Kasumi-1 (cell line): Measurements from ENCODE around the gene DSN1.

Source experiments
- DNase-seq, 2 experiments: peaks; one replicate each; lab custom pipeline; 2025; lab: John Stamatoyannopoulos, UW

DSN1 gene

DNA sequence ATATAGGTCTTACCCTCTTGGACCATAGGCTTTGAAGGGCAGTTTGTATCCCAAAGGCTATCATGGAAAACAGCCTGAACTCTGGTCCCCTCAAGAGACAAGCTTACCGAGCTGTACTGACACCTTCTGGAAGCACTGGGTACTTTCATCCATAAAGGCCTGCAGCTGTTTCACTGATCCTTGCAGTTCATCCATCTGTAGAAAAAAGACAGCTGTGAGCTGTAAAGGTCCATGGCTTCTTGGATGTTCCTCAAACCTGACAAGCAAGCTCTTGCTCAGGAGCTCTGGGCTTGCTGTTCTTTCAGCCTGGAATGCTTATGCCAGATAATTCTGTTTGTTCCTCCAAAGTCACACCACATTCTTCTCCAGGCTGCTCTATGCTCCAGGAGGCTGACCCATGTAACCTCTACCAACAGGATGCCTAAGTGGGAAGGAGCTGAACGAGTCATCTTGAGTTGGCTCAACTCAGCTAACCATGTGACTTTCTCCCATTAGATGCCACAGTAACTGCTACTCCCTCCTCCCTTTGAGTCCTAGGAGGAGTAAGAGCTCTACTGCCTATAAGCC is 18.8 kb downstream of the DSN1 start:
- peak; percentile 69 to 87 for DNase-seq

DNA sequence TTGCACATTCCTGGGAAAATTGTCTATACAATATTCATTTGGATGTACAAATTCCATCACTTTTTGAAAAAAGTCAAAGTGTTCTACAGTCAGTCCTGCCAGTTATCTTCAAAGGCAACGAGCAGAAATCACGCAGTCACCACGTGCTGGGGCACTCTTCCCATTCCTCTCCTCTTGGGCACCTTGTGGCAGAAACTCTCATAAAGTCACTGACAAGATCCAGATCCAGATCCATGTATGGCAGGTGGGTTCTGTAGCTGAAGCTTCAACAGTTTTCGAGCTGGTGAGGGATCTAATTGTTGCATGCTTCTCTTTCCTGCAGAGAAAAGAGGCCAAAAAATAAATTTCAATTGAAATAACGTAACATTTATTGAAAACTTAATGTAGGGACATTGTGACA is 21.0 kb downstream of the DSN1 start:
- DNase-seq, result no peak

DNA sequence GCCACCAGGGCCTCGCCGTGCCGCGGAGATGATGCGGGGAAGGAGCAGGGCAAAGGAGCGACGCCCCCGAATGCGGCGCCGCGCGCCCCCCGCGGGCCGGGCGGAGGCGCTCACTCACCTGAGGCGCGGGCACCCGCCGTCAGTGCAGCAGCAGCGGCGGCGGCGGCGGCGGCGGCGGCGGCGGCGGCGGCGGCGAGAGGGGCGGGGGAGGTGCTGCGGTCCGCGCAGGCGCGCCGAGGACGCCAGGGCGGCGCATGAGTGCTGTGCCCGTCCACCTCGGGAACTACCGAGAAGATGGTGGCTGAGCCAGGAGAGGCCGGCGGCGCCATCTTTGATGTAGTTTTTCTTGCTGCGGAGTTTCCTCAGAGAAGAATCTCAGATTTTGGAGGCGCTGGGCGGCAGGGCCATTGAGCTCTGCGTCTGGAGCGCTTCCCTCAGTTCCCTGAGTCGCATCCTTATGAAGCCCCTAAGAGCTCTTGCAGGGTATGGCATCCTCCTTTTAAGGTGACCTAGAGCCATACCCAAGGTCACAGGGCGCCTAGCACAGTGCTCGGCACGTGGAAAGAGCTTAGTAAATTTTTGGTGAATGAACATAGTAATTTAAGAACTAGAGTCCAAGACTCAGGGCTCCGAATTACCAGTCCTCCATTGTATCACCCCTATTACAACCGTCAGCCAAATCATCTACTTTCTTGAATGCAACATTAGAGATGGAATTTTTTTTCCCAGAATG is 27.5 kb downstream of the DSN1 start, which contains the start of gene NDRG3:
TSS of gene NDRG3 (minus strand) at position 164 of the 733 bp plus-strand sequence. CDS start 24,355 bp downstream, outside the sequence.
- peak; percentile 91 for DNase-seq

DNA sequence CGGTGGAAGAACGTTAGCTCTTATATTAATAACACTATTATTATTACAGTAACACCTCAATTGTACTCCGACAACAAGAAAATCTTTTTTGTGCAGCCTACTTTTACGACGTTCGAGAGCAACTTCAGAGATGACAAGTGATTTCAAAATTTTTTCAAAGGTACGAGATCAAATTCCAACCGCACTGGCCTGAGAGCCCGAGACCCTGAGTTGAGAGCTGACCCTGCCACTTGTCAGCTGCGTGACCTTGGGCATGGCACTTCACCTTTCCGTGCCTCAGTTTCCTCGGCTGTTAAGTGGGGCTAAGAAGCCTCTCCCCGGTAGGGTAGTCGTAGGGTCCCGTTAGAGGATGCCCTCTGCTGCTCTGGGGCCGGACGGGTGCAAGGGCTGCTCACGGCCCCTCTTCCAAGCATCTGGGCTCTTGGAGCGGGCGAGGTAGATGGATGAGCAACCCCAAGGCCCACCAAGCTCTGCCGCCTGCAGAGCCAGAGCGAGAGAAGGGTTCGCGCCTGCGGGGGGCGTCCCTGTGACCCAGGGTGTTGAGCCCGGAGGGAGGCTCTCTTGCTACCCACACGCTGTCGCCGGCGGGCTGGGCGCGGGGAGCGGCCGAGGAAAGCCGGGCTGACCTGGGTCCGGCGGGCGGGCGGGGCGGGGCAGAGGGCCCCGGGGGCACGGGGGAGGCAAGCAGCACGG is 28.2 kb downstream of the DSN1 start:
- DNase-seq, result peak; percentile 17 to 20

DNA sequence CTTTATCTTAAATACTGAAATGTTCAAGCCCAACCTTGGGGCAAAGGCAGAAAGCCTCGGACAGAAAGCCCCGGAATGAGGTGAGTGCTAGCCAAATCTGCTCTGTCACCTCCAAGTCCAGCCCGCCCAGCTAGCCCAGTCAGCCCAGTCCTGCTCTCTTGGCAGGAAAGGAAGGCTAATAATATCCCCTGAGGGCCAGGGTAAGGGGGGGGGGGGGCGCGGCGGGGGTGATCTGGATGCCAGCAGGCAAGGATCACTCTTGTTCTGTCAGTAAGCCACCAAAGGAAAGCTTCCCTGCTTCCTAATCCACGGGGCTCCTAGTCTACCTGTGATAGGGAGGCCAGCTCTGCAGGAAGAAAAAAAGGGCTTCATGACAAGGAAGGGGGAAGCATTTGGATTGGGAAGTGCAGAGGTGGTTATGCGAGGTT is 28.8 kb downstream of the DSN1 start:
- no peak for DNase-seq

DNA sequence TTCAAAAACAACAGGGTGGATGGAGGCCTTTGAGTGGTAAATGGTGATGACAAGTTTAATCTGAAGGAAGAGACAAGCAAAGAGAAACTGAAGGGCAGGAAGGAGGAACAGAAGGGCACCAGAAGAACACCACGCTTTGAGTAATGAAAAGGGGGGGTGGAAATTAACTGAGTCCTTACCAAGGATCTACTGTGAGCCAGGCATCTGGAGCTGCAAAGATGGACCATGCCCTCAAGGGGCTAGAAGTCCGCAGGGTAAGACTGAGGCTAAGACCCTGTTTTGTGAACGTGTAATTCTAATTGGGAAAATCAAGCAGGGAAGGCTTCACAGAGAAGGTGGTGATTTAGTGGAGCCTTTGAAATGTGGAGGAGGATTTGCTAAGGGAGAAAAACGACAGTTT is 29.3 kb downstream of the DSN1 start:
- DNase-seq, result no peak

DNA sequence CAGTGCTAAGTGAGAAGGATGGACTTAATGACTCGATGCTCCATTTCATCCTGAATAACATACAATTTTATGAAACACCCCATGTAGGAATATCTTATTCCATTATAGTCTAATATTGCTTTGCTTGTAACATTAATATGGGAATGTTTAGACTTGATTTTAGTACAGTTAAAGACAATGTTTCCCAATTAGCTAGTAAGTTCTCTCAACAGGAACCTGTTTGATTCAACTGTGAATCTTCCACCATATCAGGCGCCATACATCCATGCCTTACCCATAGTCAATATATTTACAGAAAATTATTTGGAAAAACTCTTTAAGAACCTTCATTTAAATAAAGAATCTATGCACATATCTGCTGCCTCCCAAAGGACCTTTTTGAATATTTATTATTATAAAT is 31.0 kb downstream of the DSN1 start:
- DNase-seq, result no peak

DNA sequence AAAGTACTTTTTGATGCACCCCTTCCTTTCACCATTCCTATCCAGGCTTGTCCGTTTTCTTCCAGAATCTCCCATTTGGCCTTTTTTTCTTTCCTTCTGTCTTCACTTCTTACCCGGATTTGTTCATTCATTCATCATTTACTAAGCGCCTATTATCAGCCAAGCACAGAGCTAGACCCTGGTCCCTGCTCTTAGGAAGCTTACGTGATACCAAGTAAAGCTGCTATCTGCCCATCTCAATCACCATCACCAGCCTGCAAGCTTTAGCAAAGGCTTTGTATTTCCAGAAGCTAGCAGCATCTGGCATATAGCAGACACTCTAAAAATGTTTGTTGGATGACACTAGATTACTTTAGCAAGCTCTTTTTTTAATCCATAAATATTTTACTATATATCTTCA is 32.5 kb downstream of the DSN1 start:
- DNase-seq, result no peak

DNA sequence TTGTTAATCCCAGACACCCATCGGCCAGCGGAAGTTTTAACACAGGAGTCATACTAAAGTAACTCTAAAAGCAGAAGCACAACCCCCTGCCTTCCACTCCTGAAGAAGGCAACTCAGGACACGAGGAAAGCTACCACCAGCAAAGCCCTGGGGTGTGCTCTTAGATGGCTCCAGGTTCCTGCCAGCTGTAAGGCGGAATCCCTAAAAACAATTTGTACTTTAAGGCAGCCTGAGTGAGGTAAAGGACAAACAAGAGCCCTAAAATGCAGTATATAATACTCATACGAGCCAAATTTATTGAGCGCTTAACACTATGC is 36.4 kb downstream of the DSN1 start:
- peak in 1 of 2 experiments; percentile 33 for DNase-seq

DNA sequence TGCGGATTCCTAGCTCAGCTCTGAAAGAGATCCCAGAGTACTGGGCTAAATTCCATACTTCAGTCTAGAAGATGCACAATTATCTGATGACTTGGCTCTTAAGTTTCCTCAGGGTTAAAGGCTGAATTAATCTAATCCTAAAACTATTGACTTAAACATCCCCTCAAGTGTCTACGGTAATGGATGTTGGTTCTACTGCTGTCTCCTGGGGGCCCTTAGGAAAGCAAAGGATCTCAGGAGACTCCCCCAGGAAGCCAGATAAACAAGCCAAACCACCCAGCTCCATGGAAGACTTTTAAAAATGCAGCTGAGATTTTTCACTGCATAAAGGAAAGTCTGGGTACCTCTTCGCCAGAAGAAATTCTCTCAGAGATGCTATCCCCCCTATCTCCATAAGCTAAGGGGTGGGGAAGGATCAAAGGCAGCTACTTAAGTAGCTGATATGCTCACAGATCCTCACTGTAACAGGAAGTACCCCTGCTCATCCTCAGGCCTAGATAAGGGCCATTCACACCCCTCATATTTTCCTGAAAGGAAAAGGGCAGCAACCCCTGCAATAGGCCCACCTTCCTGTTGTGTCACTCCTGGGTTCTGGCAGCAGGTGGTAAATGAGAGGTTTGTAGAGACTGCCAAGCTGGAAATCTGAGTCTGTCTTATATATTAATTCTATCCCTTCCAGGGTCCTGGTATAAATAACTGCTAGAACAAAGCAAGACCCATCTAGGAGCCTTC is 36.9 kb downstream of the DSN1 start:
- DNase-seq, result peak; percentile 23 to 42

DNA sequence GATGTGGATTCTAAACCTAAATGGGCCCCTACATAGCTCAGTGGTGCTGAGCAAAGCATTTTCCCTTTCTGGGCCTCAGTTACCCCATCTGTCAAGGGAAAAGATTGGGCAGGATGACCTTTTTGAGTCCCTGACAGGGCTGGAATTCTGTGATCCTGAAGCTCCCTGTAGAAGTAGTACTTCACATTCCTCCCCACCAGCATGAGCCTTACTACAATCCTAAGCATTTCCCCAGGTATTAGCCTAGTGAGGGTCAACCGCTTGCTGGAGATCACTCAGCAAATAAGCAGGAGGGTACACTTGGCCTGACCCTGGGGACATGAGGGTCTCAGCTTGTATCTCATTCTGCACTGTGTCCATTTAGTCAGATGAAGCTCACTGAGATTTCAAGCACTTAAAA is 41.1 kb downstream of the DSN1 start:
- DNase-seq, result no peak

DNA sequence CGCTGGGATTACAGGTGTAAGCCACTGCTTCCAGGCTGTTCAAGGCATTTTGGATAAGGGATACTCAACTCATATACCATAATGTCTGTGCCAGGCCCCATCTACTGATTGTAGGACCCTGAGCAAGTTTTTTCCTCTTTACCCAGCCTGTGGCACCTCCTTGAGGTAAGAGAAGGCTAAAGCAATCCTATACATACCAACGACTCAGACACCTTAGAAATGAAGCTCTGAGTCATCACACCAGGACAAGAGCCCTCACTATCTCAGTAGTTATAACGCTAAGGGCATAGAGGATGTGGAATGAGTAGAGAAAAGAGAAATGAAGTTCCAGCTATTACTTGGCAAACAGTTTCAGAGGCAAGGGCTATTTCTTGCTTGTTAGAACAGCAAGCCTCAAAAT is 44.6 kb downstream of the DSN1 start:
- DNase-seq, result peak; percentile 19 to 36

DNA sequence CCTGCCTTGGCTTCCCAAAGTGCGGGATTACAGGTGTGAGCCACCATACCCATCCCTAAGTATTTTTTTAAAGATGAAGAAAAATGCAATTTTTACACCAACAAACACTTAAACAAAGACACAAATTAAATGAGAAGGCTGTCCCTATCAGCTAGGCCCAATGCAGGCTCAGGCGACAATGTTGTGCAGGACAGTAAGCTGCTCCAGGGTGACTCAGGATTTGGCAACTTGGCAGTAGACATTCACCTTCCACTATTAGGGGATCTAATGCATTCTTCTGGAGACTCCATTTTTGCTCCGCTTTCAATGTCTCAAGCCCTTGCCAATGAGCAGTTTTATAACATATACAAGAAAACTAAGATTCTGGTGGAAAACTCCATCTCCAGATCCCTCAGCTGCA is 47.4 kb downstream of the DSN1 start:
- no peak for DNase-seq

DNA sequence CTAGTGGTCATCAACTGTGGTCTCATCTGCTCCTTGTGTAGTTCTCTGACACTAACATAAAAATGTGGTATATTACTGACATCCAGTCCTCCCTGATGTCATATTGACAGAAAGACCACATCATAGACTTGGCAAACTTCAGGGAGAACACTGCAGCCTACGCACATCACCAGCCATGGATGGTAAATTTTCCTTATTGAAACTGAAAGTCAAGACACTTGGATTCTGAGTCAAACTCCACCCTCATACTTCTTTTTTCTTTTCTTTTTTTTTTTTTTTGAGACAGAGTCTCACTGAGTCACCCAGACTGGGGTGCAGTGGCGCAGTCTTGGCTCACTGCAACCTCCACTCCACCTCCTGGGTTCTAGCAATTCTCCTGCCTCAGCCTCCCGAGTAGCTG is 53.1 kb downstream of the DSN1 start:
- DNase-seq, result no peak

DNA sequence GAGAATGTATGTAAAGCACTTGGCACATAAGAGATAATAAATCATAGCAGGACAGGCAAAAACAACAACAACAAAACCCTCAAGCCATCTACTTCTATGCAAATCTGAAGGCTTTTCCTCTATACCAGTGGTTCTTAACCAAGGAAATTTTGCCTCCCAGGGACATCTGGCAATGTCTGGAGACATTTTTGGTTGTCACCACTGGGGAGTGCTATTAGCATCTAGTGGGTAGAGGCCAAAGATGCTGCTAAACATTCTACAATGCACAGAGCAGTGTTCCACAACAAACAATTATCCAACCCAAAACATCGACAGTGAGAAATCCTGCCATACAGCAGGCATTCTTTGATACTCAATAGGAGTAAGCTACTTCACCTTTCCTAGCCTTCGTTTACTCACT is 55.9 kb downstream of the DSN1 start:
- peak; percentile 3 to 33 for DNase-seq

DNA sequence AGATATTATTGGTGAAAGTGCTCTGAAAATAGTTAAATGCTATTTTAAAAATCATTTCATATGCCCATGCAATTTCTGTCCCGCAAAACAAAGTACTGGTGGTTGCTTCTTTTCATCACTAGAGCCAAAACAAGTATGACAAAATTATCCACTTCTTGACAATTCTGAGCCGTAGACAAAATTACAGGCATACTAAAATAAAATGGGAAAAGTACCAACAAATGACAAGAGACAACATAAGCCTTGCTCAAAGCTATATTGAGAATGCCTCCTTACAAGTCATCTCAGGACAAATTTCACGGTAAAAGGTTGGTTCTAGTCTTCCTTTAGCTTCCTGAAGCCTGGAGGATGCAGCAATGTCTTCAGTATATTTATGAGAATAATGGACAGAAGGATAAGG is 56.5 kb downstream of the DSN1 start:
- DNase-seq, result no peak

DNA sequence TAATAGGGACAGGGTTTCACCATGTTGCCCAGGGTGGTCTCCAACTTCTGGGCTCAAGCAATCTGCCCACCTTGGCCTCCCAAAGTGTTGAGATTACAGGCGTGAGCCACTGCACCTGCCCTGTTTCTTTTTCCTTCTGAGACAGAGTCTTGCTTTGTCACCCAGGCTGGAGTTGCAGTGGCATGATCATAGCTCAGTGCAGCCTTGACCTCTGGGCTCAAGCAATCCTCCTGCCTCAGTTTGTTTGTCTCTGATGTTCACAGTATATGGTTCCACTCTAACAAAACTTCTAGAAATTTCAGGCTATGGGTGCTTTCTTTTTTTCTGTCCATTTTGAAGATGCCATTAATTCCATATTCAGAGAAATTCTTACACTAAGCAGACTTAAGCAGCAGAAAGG is 60.8 kb downstream of the DSN1 start:
- DNase-seq, result no peak

DNA sequence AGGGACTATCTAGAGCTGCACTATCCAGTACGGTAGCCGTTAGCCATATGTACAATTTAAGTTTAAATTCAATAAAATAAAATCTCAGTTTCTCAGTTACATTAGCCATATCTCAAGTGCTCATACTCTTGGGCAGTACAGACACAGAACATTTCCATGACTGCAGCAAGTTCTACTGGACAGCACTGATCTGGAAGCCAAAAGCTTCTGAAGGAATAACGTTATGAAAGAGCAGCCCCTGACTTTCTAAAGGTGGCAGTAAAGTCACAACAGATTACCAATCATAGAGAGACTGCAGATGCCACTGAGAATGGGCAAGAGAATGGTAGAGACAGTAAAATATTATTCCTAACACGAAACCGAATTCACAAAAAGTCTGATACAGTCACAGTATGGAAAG is 64.4 kb downstream of the DSN1 start:
- DNase-seq, result no peak

DNA sequence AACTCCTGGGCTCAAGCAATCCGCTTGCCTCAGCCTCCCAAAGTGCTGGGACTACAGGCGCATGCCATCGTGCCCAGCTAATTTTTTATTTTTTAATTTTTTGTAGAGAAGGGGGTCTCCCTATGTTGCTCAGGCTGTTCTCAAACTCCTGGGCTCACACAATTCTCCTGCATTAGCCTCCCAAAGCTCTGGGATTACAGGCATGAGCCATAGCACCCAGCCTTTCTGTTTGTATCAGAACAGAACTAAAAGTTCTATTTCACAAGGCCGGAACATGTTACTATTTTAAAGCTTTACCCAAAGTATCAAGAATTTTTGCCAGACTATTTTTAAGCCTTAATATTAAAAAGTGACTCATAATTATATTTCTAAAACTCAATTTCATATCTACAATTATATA is 70.0 kb downstream of the DSN1 start:
- no peak for DNase-seq
